Activated CD4-positive, alpha-beta memory T cell treated with anti-CD3 and anti-CD28 coated beads for 36 hours (primary cell): ENCODE results near the gene CTNND2. TPM values are rescaled to one million over a fixed set of nuclear protein-coding genes. Genes with fewer than 3 reads are reported as not detected.
"Not testable (repeated sequence)": the region's sequence is repeated elsewhere in the genome, so short reads cannot be mapped to it uniquely, and the experiment has no call there.

ENCODE experiments used
- CTCF ChIA-PET: fragments of 350-600 bp; sonication (Branson Sonifier 250); formaldehyde crosslinking; loops from one replicate; lab custom pipeline; 2021; ENCODE audit warnings: antibody characterized with exemption, inconsistent platforms; lab: Charles Lee
- POLR2A ChIA-PET: fragments of 350-600 bp; sonication (Branson Sonifier 250); formaldehyde crosslinking; loops from one replicate; lab custom pipeline; 2021; ENCODE audit warnings: antibody characterized with exemption; lab: Charles Lee
- DNase-seq: peaks from one replicate; pipeline ENCODE4 v3.0.0-alpha.2; 2020
- H3K27ac Mint-ChIP-seq: one replicate; pipeline ENCODE4 v1.8.0; 2021; ENCODE audit warnings: mixed read lengths
- H3K27me3 Mint-ChIP-seq: one replicate; pipeline ENCODE4 v1.8.0; 2021; ENCODE audit warnings: mixed read lengths
- H3K36me3 Mint-ChIP-seq: one replicate; pipeline ENCODE4 v1.8.0; 2021; ENCODE audit warnings: mixed read lengths
- H3K4me1 Mint-ChIP-seq: one replicate; pipeline ENCODE4 v1.8.0; 2021; ENCODE audit warnings: low read depth, mixed read lengths
- H3K4me3 Mint-ChIP-seq: one replicate; pipeline ENCODE4 v1.8.0; 2021; ENCODE audit warnings: mild to moderate bottlenecking, mixed read lengths
- H3K9me3 Mint-ChIP-seq: one replicate; pipeline ENCODE4 v1.8.0; 2021; ENCODE audit warnings: mixed read lengths
- intact Hi-C: fragments of 100-400 bp; cut with micrococcal nuclease; formaldehyde crosslinking; loops from one replicate; pipeline ENCODE4 v1.15.1; 2023
- total RNA-seq, 2 experiments: library from RNA; stranded (reverse); gene quantifications; one replicate each; pipeline ENCODE4 v1.2.3, GENCODE V29; 2021

The CTNND2 gene
- total RNA-seq, 2 experiments from 2014 or later, result not detected

GRCh38 chr5:11009576-11009975 lies 894.7 kb downstream of the CTNND2 start:
- peaks cover 2% of the 10 kb centered on the region for H3K27me3 Mint-ChIP-seq

GRCh38 chr5:11007269-11007870 lies 896.9 kb downstream of the CTNND2 start:
- Mint-ChIP-seq H3K4me3 (no peak overlapping the region), H3K4me1 (no peaks in the 10 kb centered on the region), H3K27ac (no peak overlapping the region), H3K36me3 (no peaks in the 10 kb centered on the region), H3K27me3 (peaks cover 2% of the 10 kb centered on the region), H3K9me3 (no peaks in the 10 kb centered on the region)
- intact Hi-C loops, result no loop called here
- POLR2A ChIA-PET, result no interaction called here
- no peak for DNase-seq
- CTCF ChIA-PET, result no interaction called here

More at GRCh38 chr5:11009576-11009975, 894.7 kb downstream of the CTNND2 start:
- CTCF ChIA-PET, result interaction anchor here (1.3 to 1.6 kb wide), 2 partner anchors 9 to 21 kb away, joined by 3 to 5 read pairs; no protein-coding TSS in a partner anchor
- intact Hi-C loops, result no loop called here
- H3K36me3 Mint-ChIP-seq, result no peaks in the 10 kb centered on the region
- H3K27ac Mint-ChIP-seq, result no peak overlapping the region
- DNase-seq, result no peak
- H3K4me3 Mint-ChIP-seq, result no peak overlapping the region
- H3K4me1 Mint-ChIP-seq, result no peaks in the 10 kb centered on the region
- no peaks in the 10 kb centered on the region for H3K9me3 Mint-ChIP-seq
- POLR2A ChIA-PET, result no interaction called here

GRCh38 chr5:11004523-11004922 lies 899.7 kb downstream of the CTNND2 start:
- CTCF ChIA-PET, result not testable (repeated sequence)

GRCh38 chr5:11000515-11001353 lies 903.5 kb downstream of the CTNND2 start:
- POLR2A ChIA-PET, result no interaction called here
- no peaks in the 10 kb centered on the region for H3K4me1 Mint-ChIP-seq
- H3K9me3 Mint-ChIP-seq, result no peaks in the 10 kb centered on the region
- intact Hi-C loops, result no loop called here
- H3K36me3 Mint-ChIP-seq, result no peaks in the 10 kb centered on the region
- H3K4me3 Mint-ChIP-seq, result no peak overlapping the region
- no peak for DNase-seq
- H3K27me3 Mint-ChIP-seq, result peaks cover 2% of the 10 kb centered on the region
- CTCF ChIA-PET, result interaction anchor here (1.5 to 1.9 kb wide), 2 partner anchors 9 to 13 kb away, joined by 5 to 11 read pairs; no protein-coding TSS in a partner anchor
- H3K27ac Mint-ChIP-seq, result no peak overlapping the region

More at GRCh38 chr5:11004523-11004922, 899.7 kb downstream of the CTNND2 start:
- DNase-seq, H3K4me1 Mint-ChIP-seq, intact Hi-C loops, H3K9me3 Mint-ChIP-seq, POLR2A ChIA-PET, H3K4me3 Mint-ChIP-seq, H3K27ac Mint-ChIP-seq, H3K27me3 Mint-ChIP-seq, H3K36me3 Mint-ChIP-seq: not testable (repeated sequence)

GRCh38 chr5:10999714-11000113 lies 904.5 kb downstream of the CTNND2 start:
- CTCF ChIA-PET, result interaction anchor here (1.5 kb wide), 1 partner anchor 10 kb away, joined by 5 read pairs; no protein-coding TSS in a partner anchor
- Mint-ChIP-seq H3K9me3 (no peaks in the 10 kb centered on the region), H3K27me3 (peaks cover 3% of the 10 kb centered on the region), H3K27ac (no peak overlapping the region), H3K4me3 (no peak overlapping the region), H3K4me1 (no peaks in the 10 kb centered on the region), H3K36me3 (no peaks in the 10 kb centered on the region)
- no peak for DNase-seq
- POLR2A ChIA-PET, result no interaction called here
- intact Hi-C loops, result no loop called here

GRCh38 chr5:10995891-10996290 lies 908.4 kb downstream of the CTNND2 start:
- Mint-ChIP-seq H3K4me1 (no peaks in the 10 kb centered on the region), H3K27ac (no peak overlapping the region), H3K36me3 (no peaks in the 10 kb centered on the region), H3K9me3 (no peaks in the 10 kb centered on the region), H3K27me3 (peaks cover 3% of the 10 kb centered on the region), H3K4me3 (no peak overlapping the region)
- CTCF ChIA-PET, result no interaction called here
- POLR2A ChIA-PET, result no interaction called here
- intact Hi-C loops, result no loop called here
- DNase-seq, result no peak

GRCh38 chr5:10994091-10994986 lies 909.9 kb downstream of the CTNND2 start:
- H3K4me1 Mint-ChIP-seq, result no peaks in the 10 kb centered on the region

GRCh38 chr5:10990634-10991033 lies 913.6 kb downstream of the CTNND2 start:
- intact Hi-C loops, result no loop called here
- Mint-ChIP-seq H3K4me1 (peaks cover 8% of the 10 kb centered on the region), H3K27ac (no peak overlapping the region), H3K27me3 (peaks cover 13% of the 10 kb centered on the region), H3K36me3 (no peaks in the 10 kb centered on the region), H3K4me3 (no peak overlapping the region), H3K9me3 (no peaks in the 10 kb centered on the region)
- no peak for DNase-seq
- CTCF ChIA-PET, result no interaction called here
- POLR2A ChIA-PET, result no interaction called here

More at GRCh38 chr5:10994091-10994986, 909.9 kb downstream of the CTNND2 start:
- H3K4me3 Mint-ChIP-seq, result no peak overlapping the region
- intact Hi-C loops, result no loop called here
- no peak for DNase-seq
- POLR2A ChIA-PET, result no interaction called here
- H3K27me3 Mint-ChIP-seq, result peaks cover 3% of the 10 kb centered on the region
- no peaks in the 10 kb centered on the region for H3K36me3 Mint-ChIP-seq
- no peak overlapping the region for H3K27ac Mint-ChIP-seq
- H3K9me3 Mint-ChIP-seq, result no peaks in the 10 kb centered on the region
- CTCF ChIA-PET, result no interaction called here

GRCh38 chr5:10989577-10990263 lies 914.5 kb downstream of the CTNND2 start:
- H3K36me3 Mint-ChIP-seq, result no peaks in the 10 kb centered on the region
- no peak overlapping the region for H3K4me3 Mint-ChIP-seq
- ChIA-PET CTCF (interaction anchor here (0.6 to 2.2 kb wide), 4 partner anchors 27 to 536 kb away, joined by 3 to 8 read pairs (median 3); no protein-coding TSS in a partner anchor), POLR2A (no interaction called here)
- intact Hi-C loops, result loop anchor here (5.0 kb wide), 1 partner anchor 193 kb away; no protein-coding TSS in a partner anchor
- no peaks in the 10 kb centered on the region for H3K9me3 Mint-ChIP-seq
- DNase-seq, result no peak
- peaks cover 9% of the 10 kb centered on the region for H3K27me3 Mint-ChIP-seq
- H3K27ac Mint-ChIP-seq, result no peak overlapping the region
- peaks cover 8% of the 10 kb centered on the region for H3K4me1 Mint-ChIP-seq

GRCh38 chr5:10988622-10989021 lies 915.6 kb downstream of the CTNND2 start:
- Mint-ChIP-seq H3K9me3 (no peaks in the 10 kb centered on the region), H3K27me3 (peaks cover 9% of the 10 kb centered on the region), H3K4me1 (peaks cover 8% of the 10 kb centered on the region), H3K36me3 (no peaks in the 10 kb centered on the region), H3K4me3 (no peak overlapping the region), H3K27ac (no peak overlapping the region)
- ChIA-PET CTCF (interaction anchor here (0.6 to 2.2 kb wide), 15 partner anchors 10 to 535 kb away, joined by 3 to 11 read pairs (median 3); no protein-coding TSS in a partner anchor), POLR2A (no interaction called here)
- intact Hi-C loops, result loop anchor here (5.0 kb wide), 1 partner anchor 194 kb away; no protein-coding TSS in a partner anchor
- DNase-seq, result no peak

- Mint-ChIP-seq H3K9me3 (no peaks in the 10 kb centered on the region), H3K36me3 (no peaks in the 10 kb centered on the region), H3K27ac (no peak overlapping the region), H3K4me1 (peaks cover 8% of the 10 kb centered on the region), H3K27me3 (peaks cover 9% of the 10 kb centered on the region), H3K4me3 (peak overlapping the region; percentile 33)
- intact Hi-C loops, result loop anchor here (5.0 kb wide), 1 partner anchor 194 kb away; no protein-coding TSS in a partner anchor
- POLR2A ChIA-PET, result no interaction called here
- CTCF ChIA-PET, result interaction anchor here (0.6 to 2.2 kb wide), 16 partner anchors 10 to 535 kb away, joined by 3 to 11 read pairs (median 3); no protein-coding TSS in a partner anchor
- DNase-seq, result peak; percentile 85
Measured at GRCh38 chr5:10987925-10988504, 916.2 kb downstream of the CTNND2 start.
